ENCODE measurements around the gene GLIS1.
A peak's percentile ranks its signal among the peaks of the same experiment; 100 is the strongest.

GLIS1 gene

GRCh38 chr1:53476579-53476978 lies 262.4 kb downstream of the GLIS1 start:
- no peak for DNase-seq

- DNase-seq, result no peak
These were observed 263.3 kb downstream of the GLIS1 start for GRCh38 chr1:53475664-53476063.

GRCh38 chr1:53473463-53473862 lies 265.5 kb downstream of the GLIS1 start:
- no peak for DNase-seq

GRCh38 chr1:53471000-53471399 lies 268.0 kb downstream of the GLIS1 start:
- no peak for DNase-seq

- no peak for DNase-seq
These were observed 268.4 kb downstream of the GLIS1 start for GRCh38 chr1:53470584-53470983.

- no peak for DNase-seq
These were observed 268.8 kb downstream of the GLIS1 start for GRCh38 chr1:53470155-53470554.

GRCh38 chr1:53469373-53469772 lies 269.6 kb downstream of the GLIS1 start:
- no peak for DNase-seq

- no peak for DNase-seq
These were observed 270.6 kb downstream of the GLIS1 start for GRCh38 chr1:53468374-53468773.

- DNase-seq, result peak; percentile 11
These were observed 271.6 kb downstream of the GLIS1 start for GRCh38 chr1:53467391-53467790.

- no peak for DNase-seq
These were observed 273.7 kb downstream of the GLIS1 start for GRCh38 chr1:53465023-53465957.

- DNase-seq, result no peak
These were observed 274.7 kb downstream of the GLIS1 start for GRCh38 chr1:53463961-53464899.

GRCh38 chr1:53462769-53463501 lies 276.0 kb downstream of the GLIS1 start:
- no peak for DNase-seq

GRCh38 chr1:53462193-53462592 lies 276.8 kb downstream of the GLIS1 start:
- DNase-seq, result no peak

GRCh38 chr1:53461323-53462044 lies 277.5 kb downstream of the GLIS1 start:
- DNase-seq, result no peak

- DNase-seq, result no peak
These were observed 278.2 kb downstream of the GLIS1 start for GRCh38 chr1:53460666-53461322.

- DNase-seq, result no peak
These were observed 278.7 kb downstream of the GLIS1 start for GRCh38 chr1:53460211-53460634.

GRCh38 chr1:53459321-53460175 lies 279.4 kb downstream of the GLIS1 start, which contains the start of gene DMRTB1:
TSS of gene DMRTB1 (plus strand) at chr1:53459399. CDS start at chr1:53459454, 55 bp downstream.
- no peak for DNase-seq

GRCh38 chr1:53458634-53459033 lies 280.3 kb downstream of the GLIS1 start:
- no peak for DNase-seq
